ENCODE results near the gene ACSL4. TPM values are rescaled to one million over a fixed set of nuclear protein-coding genes. Genes with fewer than 3 reads are reported as not detected.

ACSL4 gene
- polyA plus RNA-seq, 1 of the 3 experiments (the other 2 are of a cell fraction) = 18.1 TPM

- no peak overlapping the region for H2AFZ ChIP-seq (ENCODE audit: low read depth)
- no peaks in the 10 kb centered on the region for H3F3A ChIP-seq (replicated peaks; ENCODE audit: insufficient read depth)
- ChIA-PET POLR2A (no interaction called here), CTCF (interaction anchor here (1.1 to 1.5 kb wide), 2 partner anchors 10 to 37 kb away, joined by 3 read pairs; no protein-coding TSS in a partner anchor)
- no peak overlapping the region for H3K4me2 ChIP-seq
- H4K20me1 ChIP-seq (ENCODE audit: insufficient read depth) = no peaks in the 10 kb centered on the region
- H3K4me3 ChIP-seq (ENCODE audit: low read depth in 2 of 2, low read length in 1 of 2) = no peak overlapping the region
- H3K9me3 ChIP-seq = peaks cover 5% of the 10 kb centered on the region; the same call in 1 of the 2 replicates
- DNase-seq = no peak
- no peak overlapping the region for H3K27ac ChIP-seq (ENCODE audit: low read depth in 2 of 2, low read length in 1 of 2)
- no peaks in the 10 kb centered on the region for H3K36me3 ChIP-seq (replicated peaks in 1 of 2; ENCODE audit: control insufficient read depth in 1 of 2, insufficient read depth in 2 of 2, low read length in 1 of 2)
- H3K9ac ChIP-seq = no peak overlapping the region
- peaks cover 0 to 2% of the 10 kb centered on the region in 2 experiments; a peak in 1 of 4 replicates for H3K4me1 ChIP-seq (ENCODE audit: control insufficient read depth in 1 of 2, insufficient read depth in 2 of 2, low read depth in 1 of 2, low read length in 1 of 2)
- no peak for TF ChIP-seq MEF2A (IDR thresholded peaks at IDR 0.05; ENCODE audit: borderline replicate concordance, low read depth)
- no peak for TF ChIP-seq FOXM1 (IDR thresholded peaks at IDR 0.05; ENCODE audit: low read depth)
- no peak for TF ChIP-seq FOSL2 (IDR thresholded peaks at IDR 0.05; ENCODE audit: borderline replicate concordance, low read depth)
- H3K79me2 ChIP-seq (ENCODE audit: insufficient read depth) = no peaks in the 10 kb centered on the region
- H3K9me2 ChIP-seq = no peaks in the 10 kb centered on the region
- 17% methylated on average over 5 of the region's 5 CpGs for WGBS (ENCODE audit: low lambda C conversion rate)
- H3K27me3 ChIP-seq (ENCODE audit: insufficient read depth) = no peaks in the 10 kb centered on the region
Measured at GRCh38 chrX:109760209-109760921, 27.3 kb upstream of the ACSL4 start.

GRCh38 chrX:109753256-109753655 is 20.2 kb upstream of the ACSL4 start:
- Histone ChIP-seq H3K4me2 (no peak overlapping the region), H2AFZ (ENCODE audit: low read depth) (no peak overlapping the region), H3K9ac (no peak overlapping the region), H3K27ac (ENCODE audit: low read depth in 2 of 2, low read length in 1 of 2) (no peak overlapping the region), H3K4me1 (ENCODE audit: control insufficient read depth in 1 of 2, insufficient read depth in 2 of 2, low read depth in 1 of 2, low read length in 1 of 2) (no peaks in the 10 kb centered on the region), H3K27me3 (ENCODE audit: insufficient read depth) (no peaks in the 10 kb centered on the region), H3K9me2 (no peaks in the 10 kb centered on the region), H3K36me3 (replicated peaks in 1 of 2; ENCODE audit: control insufficient read depth in 1 of 2, insufficient read depth in 2 of 2, low read length in 1 of 2) (no peaks in the 10 kb centered on the region), H4K20me1 (ENCODE audit: insufficient read depth) (no peaks in the 10 kb centered on the region), H3K79me2 (ENCODE audit: insufficient read depth) (no peaks in the 10 kb centered on the region), H3K4me3 (ENCODE audit: low read depth in 2 of 2, low read length in 1 of 2) (no peak overlapping the region), H3F3A (replicated peaks; ENCODE audit: insufficient read depth) (no peaks in the 10 kb centered on the region), H3K9me3 (peaks cover 6% of the 10 kb centered on the region; the same call in 1 of the 2 replicates)
- WGBS (ENCODE audit: low lambda C conversion rate) = 34% methylated on average over 4 of the region's 4 CpGs
- TF ChIP-seq CTCF (IDR thresholded peaks at IDR 0.05) (no peak), RXRA (IDR thresholded peaks at IDR 0.05; ENCODE audit: borderline replicate concordance, low read depth) (no peak), RFX5 (IDR thresholded peaks at IDR 0.05; ENCODE audit: low read length) (no peak), GATA2 (CRISPR knock-in tag; IDR thresholded peaks at IDR 0.05) (no peak), RCOR1 (IDR thresholded peaks at IDR 0.05; ENCODE audit: low read length) (no peak), PBX3 (IDR thresholded peaks at IDR 0.05) (no peak), FOXM1 (IDR thresholded peaks at IDR 0.05; ENCODE audit: low read depth) (no peak), MXI1 (IDR thresholded peaks at IDR 0.05; ENCODE audit: low read depth, low read length) (no peak), ELF1 (IDR thresholded peaks at IDR 0.05) (no peak), USF1 (IDR thresholded peaks at IDR 0.05; ENCODE audit: borderline replicate concordance, low read depth) (no peak), EP300 (IDR thresholded peaks at IDR 0.05; ENCODE audit: borderline replicate concordance in 1 of 2, low read depth in 1 of 2, low read length in 1 of 2) (no peak), YY1 (IDR thresholded peaks at IDR 0.05; ENCODE audit: low read depth) (no peak), POLR2AphosphoS5 (IDR thresholded peaks at IDR 0.05; ENCODE audit: low read depth, low read length) (no peak), USF2 (IDR thresholded peaks at IDR 0.05; ENCODE audit: borderline replicate concordance, low read depth, low read length) (no peak), REST (IDR thresholded peaks at IDR 0.05; ENCODE audit: low read depth, low read length) (no peak), SMC3 (IDR thresholded peaks at IDR 0.05; ENCODE audit: low read depth, low read length) (no peak), JUND (IDR thresholded peaks at IDR 0.05) (no peak)
- ChIA-PET POLR2A (no interaction called here), CTCF (no interaction called here)
- no peak for DNase-seq

All from SK-N-SH (cell line).